Tibial nerve (tissue), 4 donors: ENCODE data around the gene USP9X. TPM values are rescaled to one million over a fixed set of nuclear protein-coding genes. Genes with fewer than 3 reads are reported as not detected.
A peak's percentile ranks its signal among the peaks of the same experiment; 100 is the strongest.

Experiments
- DNase-seq, 2 donors: peaks; one replicate each; pipeline ENCODE4 v3.0.0-alpha.2; 2019; ENCODE audit warnings: low spot score in 2 of 2
- H3K27ac ChIP-seq, 4 donors: fragments of 200-600 bp; sonication (generic) in 3 of 4; one replicate each; pipeline ENCODE4 v1.5.1; 2017 to 2019; ENCODE audit warnings: mild to moderate bottlenecking in 1 of 4
- H3K27me3 ChIP-seq, 2 donors: fragments of 200-600 bp; sonication (generic) in 1 of 2; one replicate each; pipeline versions ENCODE4 v1.5.1 to v1.6.0; 2017 to 2019
- H3K36me3 ChIP-seq, 3 donors: fragments of 200-600 bp; sonication (generic); one replicate each; pipeline ENCODE4 v1.5.1; 2018 to 2019
- H3K4me1 ChIP-seq, 4 donors: fragments of 200-600 bp; sonication (generic) in 3 of 4; one replicate each; pipeline ENCODE4 v1.5.1; 2017 to 2019
- H3K4me3 ChIP-seq, 4 donors: fragments of 200-600 bp; sonication (generic) in 3 of 4; one replicate each; pipeline ENCODE4 v1.5.1; 2017 to 2019; ENCODE audit warnings: mild to moderate bottlenecking in 1 of 4, moderate library complexity in 1 of 4
- H3K9me3 ChIP-seq, 4 donors: fragments of 200-600 bp; sonication (generic) in 3 of 4; one replicate each; pipeline ENCODE4 v1.5.1; 2017 to 2019
- EP300 ChIP-seq, 2 donors: sonication (generic); formaldehyde crosslinking; IDR thresholded peaks; one replicate each; pipeline ENCODE4 v1.6.1; 2017; ENCODE audit warnings: antibody characterized with exemption in 2 of 2, mild to moderate bottlenecking in 1 of 2
- POLR2A ChIP-seq, 2 donors: fragments of 450-650 bp; IDR thresholded peaks; one replicate each; pipeline ENCODE4 v1.6.1; 2017; ENCODE audit warnings: antibody characterized with exemption in 2 of 2, mild to moderate bottlenecking in 2 of 2, moderate library complexity in 2 of 2
- WGBS, 2 donors: methylation state at CpG; one replicate each; pipeline ENCODE4 v1.1.5; 2018; 5-methylcytosine and 5-hydroxymethylcytosine counted together
- total RNA-seq, 4 donors: library from RNA; depleted of rRNA; stranded (reverse); fragments of >200 nt; gene quantifications; one replicate each; pipeline ENCODE4 v1.1.0, GENCODE V29; 2016
- TF ChIP-seq, protein P1 (sequence below), 5 experiments: fragments of 200-600 bp in 3 of 5; fragments of 450-650 bp in 2 of 5; sonication (generic) in 3 of 5; IDR thresholded peaks; one replicate each; pipeline ENCODE4 v1.5.1; 2016 to 2019; ENCODE audit warnings: antibody characterized with exemption in 5 of 5, mild to moderate bottlenecking in 3 of 5, moderate library complexity in 2 of 5

USP9X gene
- total RNA-seq, 4 donors from 2014 or later = 83.1 to 101 (median 97.2) TPM

DNA sequence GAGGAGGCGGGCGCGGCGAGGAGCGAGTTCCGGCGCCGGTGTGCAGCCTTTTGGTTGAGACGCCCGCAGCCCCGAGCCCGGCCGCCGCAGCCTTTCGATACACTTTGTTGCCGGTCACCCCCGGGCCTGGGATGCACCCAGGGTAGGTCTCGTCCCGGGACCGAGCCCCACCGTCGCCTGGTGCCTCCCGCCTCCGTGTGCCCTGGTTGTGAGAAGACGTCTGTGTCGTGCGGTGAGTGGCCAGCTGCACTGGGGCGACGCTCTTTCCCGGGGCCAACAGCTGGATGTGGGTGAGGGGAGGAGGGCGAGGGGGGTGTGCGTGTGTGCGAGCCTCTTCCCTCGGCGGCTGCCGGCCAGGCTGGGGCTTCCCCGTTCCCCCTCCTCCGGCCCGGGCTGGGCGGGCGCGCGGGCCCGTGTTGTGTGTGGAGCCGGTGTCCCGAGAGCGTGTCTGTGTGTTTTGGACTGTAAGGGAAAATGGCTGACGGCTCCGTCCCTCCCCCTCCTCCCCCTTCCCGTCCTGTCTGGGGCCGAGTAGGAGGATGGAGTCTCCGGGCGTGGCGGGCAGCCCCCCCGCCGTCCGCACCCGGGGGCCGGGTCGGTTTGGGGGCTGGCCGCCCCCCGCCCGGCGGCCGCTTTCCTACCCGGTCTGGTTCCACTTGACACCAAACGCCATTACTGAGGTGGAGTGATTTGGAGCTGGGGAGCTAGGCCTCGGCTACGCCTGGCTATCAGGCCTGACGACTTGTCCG is 807 bp downstream of the USP9X start:
- peak overlapping the region; percentile 94 to 99 (median 98) for H3K27ac ChIP-seq
- DNase-seq = peak; percentile 14 to 35
- 1% methylated on average over 42 of the region's 71 CpGs; no CpG with 5 or more reads in 1 of the 2 donors for WGBS, 2 donors
- H3K27me3 ChIP-seq = no peaks in the 10 kb centered on the region
- no peaks in the 10 kb centered on the region for H3K9me3 ChIP-seq
- H3K36me3 ChIP-seq = no peaks in the 10 kb centered on the region
- TF ChIP-seq, protein P1, sequence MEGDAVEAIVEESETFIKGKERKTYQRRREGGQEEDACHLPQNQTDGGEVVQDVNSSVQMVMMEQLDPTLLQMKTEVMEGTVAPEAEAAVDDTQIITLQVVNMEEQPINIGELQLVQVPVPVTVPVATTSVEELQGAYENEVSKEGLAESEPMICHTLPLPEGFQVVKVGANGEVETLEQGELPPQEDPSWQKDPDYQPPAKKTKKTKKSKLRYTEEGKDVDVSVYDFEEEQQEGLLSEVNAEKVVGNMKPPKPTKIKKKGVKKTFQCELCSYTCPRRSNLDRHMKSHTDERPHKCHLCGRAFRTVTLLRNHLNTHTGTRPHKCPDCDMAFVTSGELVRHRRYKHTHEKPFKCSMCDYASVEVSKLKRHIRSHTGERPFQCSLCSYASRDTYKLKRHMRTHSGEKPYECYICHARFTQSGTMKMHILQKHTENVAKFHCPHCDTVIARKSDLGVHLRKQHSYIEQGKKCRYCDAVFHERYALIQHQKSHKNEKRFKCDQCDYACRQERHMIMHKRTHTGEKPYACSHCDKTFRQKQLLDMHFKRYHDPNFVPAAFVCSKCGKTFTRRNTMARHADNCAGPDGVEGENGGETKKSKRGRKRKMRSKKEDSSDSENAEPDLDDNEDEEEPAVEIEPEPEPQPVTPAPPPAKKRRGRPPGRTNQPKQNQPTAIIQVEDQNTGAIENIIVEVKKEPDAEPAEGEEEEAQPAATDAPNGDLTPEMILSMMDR (IDR thresholded peaks at IDR 0.05) = no peak
- TF ChIP-seq EP300 (IDR thresholded peaks at IDR 0.05) (no peak), POLR2A (IDR thresholded peaks at IDR 0.05) (peak in 1 of 2 donors; percentile 9)
- H3K4me1 ChIP-seq = peaks cover 0 to 28% (median 3%) of the 10 kb centered on the region in 4 donors
- peak overlapping the region; percentile 74 to 98 (median 83) for H3K4me3 ChIP-seq

DNA sequence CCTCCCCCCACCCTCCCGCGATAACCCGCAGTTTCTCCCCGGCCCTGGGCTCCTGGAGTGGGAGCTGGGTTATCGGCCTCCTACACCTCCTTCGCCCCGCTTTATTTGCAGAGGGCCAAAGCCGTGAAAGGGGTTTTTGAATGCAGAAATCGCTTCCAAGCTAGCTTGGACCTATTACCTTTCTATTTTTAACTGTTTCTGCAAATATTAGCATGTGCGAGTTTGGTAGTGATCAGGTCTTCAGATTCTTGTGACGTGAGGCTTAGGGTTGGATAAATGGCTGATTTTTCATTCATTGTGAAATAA is 1.3 kb downstream of the USP9X start:
- 0 to 3% methylated on average over 6 to 11 of the region's 11 CpGs for WGBS, 2 donors

DNA sequence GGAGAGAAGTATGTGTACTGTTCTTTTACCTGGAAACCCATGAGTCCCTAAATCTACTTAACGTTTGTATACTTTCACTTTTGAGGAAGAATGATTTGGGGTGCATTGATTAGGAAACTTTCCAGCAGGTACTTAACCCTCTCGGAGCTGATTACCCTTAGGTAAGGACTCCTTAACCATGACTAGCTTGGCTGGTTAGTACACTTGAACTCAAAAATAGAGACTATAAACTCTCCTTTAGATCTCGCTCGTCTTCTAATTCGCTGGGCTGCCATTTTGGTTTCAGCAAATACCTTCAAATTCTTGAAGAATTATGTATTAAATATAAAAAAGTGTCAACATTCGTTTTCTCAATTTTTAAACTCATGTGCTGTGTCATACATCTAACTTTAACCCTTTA is 2.0 kb downstream of the USP9X start:
- H3K4me1 ChIP-seq = peaks cover 0 to 39% (median 9%) of the 10 kb centered on the region in 4 donors
- peak overlapping the region; percentile 74 to 98 (median 83) for H3K4me3 ChIP-seq
- no peaks in the 10 kb centered on the region for H3K9me3 ChIP-seq
- 6 to 30% methylated on average over 6 of the region's 6 CpGs for WGBS, 2 donors
- H3K36me3 ChIP-seq = no peaks in the 10 kb centered on the region
- H3K27me3 ChIP-seq = no peaks in the 10 kb centered on the region
- no peak for TF ChIP-seq EP300 (IDR thresholded peaks at IDR 0.05)
- TF ChIP-seq POLR2A (IDR thresholded peaks at IDR 0.05) = no peak
- TF ChIP-seq, protein P1 (IDR thresholded peaks at IDR 0.05) = no peak
- peak overlapping the region in 3 of 4 donors; percentile 98 to 99 (median 99) for H3K27ac ChIP-seq
- DNase-seq = no peak

More for the DNA sequence above, 1.3 kb downstream of the USP9X start:
- no peaks in the 10 kb centered on the region for H3K36me3 ChIP-seq
- H3K4me1 ChIP-seq = peaks cover 0 to 33% (median 5%) of the 10 kb centered on the region in 4 donors
- TF ChIP-seq POLR2A (IDR thresholded peaks at IDR 0.05) (no peak), EP300 (IDR thresholded peaks at IDR 0.05) (no peak)
- TF ChIP-seq, protein P1 (IDR thresholded peaks at IDR 0.05) = no peak
- H3K9me3 ChIP-seq = no peaks in the 10 kb centered on the region
- H3K27me3 ChIP-seq = no peaks in the 10 kb centered on the region
- peak overlapping the region; percentile 94 to 99 (median 98) for H3K27ac ChIP-seq
- H3K4me3 ChIP-seq = peak overlapping the region; percentile 74 to 98 (median 83)
- peak in 1 of 2 donors; percentile 12 for DNase-seq

DNA sequence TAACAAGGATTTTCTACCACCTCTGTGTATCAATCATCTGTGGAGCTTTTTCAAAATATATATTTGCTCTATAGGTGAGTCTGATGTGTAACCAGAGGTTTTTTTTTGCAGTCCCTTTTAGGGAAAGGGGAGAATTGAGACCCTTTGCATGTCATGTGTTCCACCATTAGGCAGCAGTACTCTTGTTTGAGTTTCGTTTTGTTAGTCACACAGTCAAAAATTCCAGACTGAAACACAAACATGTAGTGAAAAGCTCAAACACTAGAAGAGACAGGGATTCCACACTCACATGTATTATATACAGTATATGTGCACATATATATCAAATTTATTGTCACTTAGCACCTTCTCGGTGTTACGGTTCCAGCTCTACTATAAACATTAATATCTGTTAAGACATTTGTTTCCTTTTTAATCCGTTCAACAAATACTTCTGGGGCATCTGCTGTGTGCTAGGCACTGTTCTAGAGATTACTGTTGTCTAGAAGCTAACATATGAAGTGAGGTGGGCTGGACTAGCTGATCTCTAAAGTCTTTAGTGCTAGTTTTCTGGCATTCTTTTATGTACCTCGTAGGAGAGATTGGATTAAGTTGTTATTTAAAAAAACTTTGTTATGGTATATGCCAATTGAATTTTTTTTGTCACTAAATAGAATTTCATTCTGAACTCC is 5.5 kb downstream of the USP9X start:
- H3K27ac ChIP-seq = peak overlapping the region in 2 of 4 donors; percentile 4 to 11
- peaks cover 0 to 61% (median 18%) of the 10 kb centered on the region in 4 donors for H3K4me1 ChIP-seq
- H3K36me3 ChIP-seq = no peaks in the 10 kb centered on the region
- TF ChIP-seq, protein P1 (IDR thresholded peaks at IDR 0.05) = no peak
- TF ChIP-seq EP300 (IDR thresholded peaks at IDR 0.05) = no peak
- no peak for TF ChIP-seq POLR2A (IDR thresholded peaks at IDR 0.05)
- H3K4me3 ChIP-seq = no peak overlapping the region
- 23 to 59% methylated on average over 5 of the region's 5 CpGs for WGBS, 2 donors
- H3K9me3 ChIP-seq = no peaks in the 10 kb centered on the region
- no peak for DNase-seq
- no peaks in the 10 kb centered on the region for H3K27me3 ChIP-seq

DNA sequence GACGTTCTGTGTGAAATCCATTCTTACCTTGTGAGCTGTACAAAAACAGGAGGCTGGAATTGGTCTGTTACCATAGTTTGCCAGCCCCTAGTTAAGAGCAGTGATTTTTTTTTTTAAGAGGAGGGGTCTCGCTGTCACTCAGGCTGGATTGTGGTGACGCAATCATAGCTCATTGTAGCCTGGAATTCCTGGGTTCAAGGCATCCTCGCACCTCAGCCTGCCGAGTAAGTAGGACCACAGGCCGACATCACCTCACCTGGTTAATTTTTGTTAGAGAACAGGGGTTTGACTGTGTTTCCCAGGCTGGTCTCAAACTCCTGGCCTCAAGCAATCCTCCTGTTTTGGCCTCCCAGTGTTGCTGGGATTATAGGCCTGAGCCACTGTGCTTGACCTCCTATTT is 7.5 kb downstream of the USP9X start:
- Histone ChIP-seq H3K4me1 (peaks cover 0 to 74% (median 18%) of the 10 kb centered on the region in 4 donors), H3K9me3 (no peaks in the 10 kb centered on the region), H3K27ac (no peak overlapping the region), H3K36me3 (no peaks in the 10 kb centered on the region), H3K4me3 (no peak overlapping the region), H3K27me3 (no peaks in the 10 kb centered on the region)
- DNase-seq = no peak
- TF ChIP-seq EP300 (IDR thresholded peaks at IDR 0.05) = no peak
- no peak for TF ChIP-seq POLR2A (IDR thresholded peaks at IDR 0.05)
- TF ChIP-seq, protein P1 (IDR thresholded peaks at IDR 0.05) = no peak
- WGBS, 2 donors = 69 to 89% methylated on average over 6 of the region's 6 CpGs
